GM18517 (cell line): ENCODE results near the gene IQGAP2.

ENCODE experiments used
- ATAC-seq: cut with Tn5 transposase; IDR thresholded peaks from one replicate; pipeline ENCODE4 v1.9.1; 2021; ENCODE audit warnings: mild to moderate bottlenecking, moderate library complexity; ENCODE audit not compliant: unreplicated experiment

Gene IQGAP2

GRCh38 chr5:76475936-76476335 is 72.9 kb downstream of the IQGAP2 start:
- ATAC-seq = no peak

- no peak for ATAC-seq
Measured at GRCh38 chr5:76476474-76477038, 73.5 kb downstream of the IQGAP2 start.

GRCh38 chr5:76477061-76477460 is 74.0 kb downstream of the IQGAP2 start:
- no peak for ATAC-seq

GRCh38 chr5:76477571-76477970 is 74.5 kb downstream of the IQGAP2 start:
- no peak for ATAC-seq

GRCh38 chr5:76479281-76479680 is 76.2 kb downstream of the IQGAP2 start:
- no peak for ATAC-seq

- ATAC-seq = no peak
Measured at GRCh38 chr5:76479973-76480667, 77.0 kb downstream of the IQGAP2 start.

- ATAC-seq = no peak
Measured at GRCh38 chr5:76482984-76483383, 79.9 kb downstream of the IQGAP2 start.

GRCh38 chr5:76483433-76483832 is 80.3 kb downstream of the IQGAP2 start:
- ATAC-seq = no peak

- no peak for ATAC-seq
Measured at GRCh38 chr5:76483881-76484280, 80.8 kb downstream of the IQGAP2 start.

GRCh38 chr5:76485511-76485910 is 82.4 kb downstream of the IQGAP2 start:
- ATAC-seq = no peak

GRCh38 chr5:76487386-76487785 is 84.3 kb downstream of the IQGAP2 start:
- no peak for ATAC-seq

GRCh38 chr5:76487821-76488220 is 84.7 kb downstream of the IQGAP2 start:
- ATAC-seq = no peak

- no peak for ATAC-seq
Measured at GRCh38 chr5:76488969-76489368, 85.9 kb downstream of the IQGAP2 start.

GRCh38 chr5:76489877-76490688 is 87.0 kb downstream of the IQGAP2 start:
- no peak for ATAC-seq

- no peak for ATAC-seq
Measured at GRCh38 chr5:76490960-76491359, 87.9 kb downstream of the IQGAP2 start.

GRCh38 chr5:76492819-76493189 is 89.7 kb downstream of the IQGAP2 start:
- ATAC-seq = no peak

GRCh38 chr5:76493190-76493837 is 90.2 kb downstream of the IQGAP2 start:
- ATAC-seq = no peak

- ATAC-seq = no peak
Measured at GRCh38 chr5:76494201-76494600, 91.1 kb downstream of the IQGAP2 start.

GRCh38 chr5:76495870-76496269 is 92.8 kb downstream of the IQGAP2 start:
- no peak for ATAC-seq

- ATAC-seq = no peak
Measured at GRCh38 chr5:76497065-76497460, 94.0 kb downstream of the IQGAP2 start.

GRCh38 chr5:76497986-76498717 is 95.1 kb downstream of the IQGAP2 start:
- no peak for ATAC-seq
